ENCODE measurements around the gene CHN2.

- TF ChIP-seq CTCF (IDR thresholded peaks at IDR 0.05; ENCODE audit: low read depth, low read length) (no peak), MAX (IDR thresholded peaks at IDR 0.05; ENCODE audit: low read depth, low read length) (no peak)
Measured at GRCh38 chr7:29224726-29225125, 30.2 kb downstream of the CHN2 start.
